GM12801 (cell line): Measurements from ENCODE around the gene ENOSF1.

ENCODE experiments used
- CTCF ChIP-seq: IDR thresholded peaks from one replicate; pipeline ENCODE4 v1.5.1; 2011; ENCODE audit warnings: control low read depth; ENCODE audit not compliant: insufficient read length; ENCODE audit errors: extremely low read depth

Gene ENOSF1

GRCh38 chr18:697800-698199, 14.6 kb downstream of the ENOSF1 start:
- no peak for TF ChIP-seq CTCF

GRCh38 chr18:697012-697411, 15.4 kb downstream of the ENOSF1 start:
- no peak for TF ChIP-seq CTCF

GRCh38 chr18:693466-694187, 18.8 kb downstream of the ENOSF1 start:
- no peak for TF ChIP-seq CTCF

GRCh38 chr18:692824-693223, 19.6 kb downstream of the ENOSF1 start:
- TF ChIP-seq CTCF: no peak

- TF ChIP-seq CTCF: no peak
Observed at GRCh38 chr18:688323-688722, 24.1 kb downstream of the ENOSF1 start.

- TF ChIP-seq CTCF: no peak
Observed at GRCh38 chr18:686339-687111, 25.9 kb downstream of the ENOSF1 start.

GRCh38 chr18:685438-685837, 27.0 kb downstream of the ENOSF1 start:
- TF ChIP-seq CTCF: no peak
